Right lobe of liver (tissue), 6 donors: ENCODE data around the gene CACNB1. TPM values are rescaled to one million over a fixed set of nuclear protein-coding genes. Genes with fewer than 3 reads are reported as not detected.

Source experiments
- ATAC-seq, 4 donors: fragments of 200-7000 bp; cut with Tn5 transposase; one replicate each; pipeline ENCODE4 v1.9.1; 2020; ENCODE audit warnings: mild to moderate bottlenecking in 4 of 4, moderate library complexity in 4 of 4
- DNase-seq, 3 donors: peaks; one replicate each; pipeline ENCODE4 v3.0.0-alpha.2; 2020
- H3K27ac ChIP-seq, 3 donors: fragments of 200-600 bp; one replicate each; pipeline ENCODE4 v1.8.0; 2022
- H3K27me3 ChIP-seq, 2 donors: fragments of 200-600 bp; one replicate each; pipeline ENCODE4 v1.8.0; 2022
- H3K36me3 ChIP-seq, 4 donors: fragments of 200-600 bp; sonication (generic) in 1 of 4; one replicate each; pipeline versions ENCODE4 v1.5.1 to v1.8.0; 2017 to 2022; ENCODE audit warnings: control low read depth in 1 of 4
- H3K4me1 ChIP-seq, 4 donors: fragments of 200-600 bp; sonication (generic) in 1 of 4; one replicate each; pipeline versions ENCODE4 v1.5.1 to v1.8.0; 2017 to 2022; ENCODE audit warnings: control low read depth in 1 of 4
- H3K4me3 ChIP-seq, 3 donors: fragments of 200-600 bp; one replicate each; pipeline ENCODE4 v1.8.0; 2022
- H3K9me3 ChIP-seq, 4 donors: fragments of 200-600 bp; sonication (generic) in 1 of 4; one replicate each; pipeline versions ENCODE4 v1.5.1 to v1.8.0; 2017 to 2022; ENCODE audit warnings: control low read depth in 1 of 4
- CTCF ChIP-seq, 4 donors: fragments of 200-600 bp in 3 of 4; fragments of 450-650 bp in 1 of 4; IDR thresholded peaks; one replicate each; pipeline versions ENCODE4 v1.5.1 to v1.8.0; 2016 to 2022; ENCODE audit warnings: antibody characterized with exemption in 4 of 4, mild to moderate bottlenecking in 2 of 4
- POLR2A ChIP-seq: fragments of 450-650 bp; IDR thresholded peaks from one replicate; pipeline ENCODE4 v1.6.1; 2017; ENCODE audit warnings: antibody characterized with exemption, mild to moderate bottlenecking
- WGBS: methylation state at CpG from one replicate; pipeline ENCODE4 v1.1.6; 2018; ENCODE audit warnings: low coverage, low lambda C conversion rate; ENCODE audit not compliant: insufficient coverage; ENCODE audit errors: missing lambda C conversion rate; 5-methylcytosine and 5-hydroxymethylcytosine counted together
- intact Hi-C, 2 donors: fragments of 100-400 bp; cut with DNase I; formaldehyde crosslinking; loops; one replicate each; pipeline versions ENCODE4 v1.11.2 to v1.14.1; 2022
- total RNA-seq, 6 experiments: library from RNA; depleted of rRNA in 2 of 6; stranded (reverse); fragments of >200 nt in 2 of 6; fragmentation: NEBNext Ultra II Directional in 3 of 6; extraction: Animal tissue kit (Norgen Biotek cat#: 25700) in 3 of 6; gene quantifications; one replicate each; pipeline versions ENCODE4 v1.1.0 to v1.2.4, GENCODE V29; 2016 to 2023
- donor health status: DM: no; HTN: yes; CAD: no.
- donor health status: DM: no; HTN: no; CAD: no.
- donor health status: DM: no; HTN: no; CAD: no.
- donor health status: DM: no; HTN: yes; CAD: no.
- donor health status: DM: no; HTN: yes; CAD: no.

Gene CACNB1
- total RNA-seq, 6 experiments from 2014 or later, result 0.18 to 1.3 (median 0.27) TPM; not detected in 1

DNA sequence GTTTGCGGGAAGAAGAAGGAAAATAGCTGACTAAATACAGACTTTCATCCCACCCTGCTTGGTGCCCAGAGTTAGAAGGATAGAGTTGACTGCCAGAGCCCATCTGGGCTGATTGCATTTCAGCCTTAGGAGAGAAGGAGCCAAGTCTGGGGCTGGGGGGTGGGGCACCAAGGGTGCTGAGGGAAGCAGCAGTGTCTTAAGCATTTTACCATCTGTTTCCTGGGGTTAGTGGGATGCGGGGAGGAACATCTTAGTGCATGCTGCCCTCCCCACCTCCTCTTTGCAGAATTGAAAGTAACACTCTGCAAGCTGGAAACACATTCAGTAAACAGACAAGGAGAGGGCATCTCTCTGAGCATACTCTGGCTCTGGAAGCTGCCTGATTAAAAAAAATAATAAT, 30.0 kb downstream of the CACNB1 start:
- intact Hi-C loops, result no loop called here

GRCh38 chr17:39166437-39167335, 30.8 kb downstream of the CACNB1 start:
- WGBS, result 50% methylated on average over 7 of the region's 7 CpGs
- no peak for ATAC-seq
- H3K9me3 ChIP-seq, result no peaks in the 10 kb centered on the region

More for the DNA sequence above, 30.0 kb downstream of the CACNB1 start:
- H3K36me3 ChIP-seq, result no peaks in the 10 kb centered on the region
- TF ChIP-seq POLR2A, result no peak
- TF ChIP-seq CTCF (IDR thresholded peaks at IDR 0.05), result no peak
- no peaks in the 10 kb centered on the region for H3K27me3 ChIP-seq
- WGBS, result 34% methylated on average over 2 of the region's 2 CpGs
- no peaks in the 10 kb centered on the region for H3K9me3 ChIP-seq
- no peak overlapping the region for H3K4me3 ChIP-seq
- peaks cover 0 to 4% (median 0%) of the 10 kb centered on the region in 4 donors for H3K4me1 ChIP-seq
- H3K27ac ChIP-seq, result no peak overlapping the region
- peak in 2 of 4 donors; percentile 15 to 21 for ATAC-seq
- DNase-seq, result no peak

GRCh38 chr17:39165841-39166349, 31.6 kb downstream of the CACNB1 start, which contains the start of gene ARL5C:
Gene ARL5C, minus strand, starts transcription at chr17:39166161. Its CDS starts 401 bp downstream, at chr17:39165760.
- Histone ChIP-seq H3K4me1 (peaks cover 0 to 4% (median 0%) of the 10 kb centered on the region in 4 donors), H3K36me3 (no peaks in the 10 kb centered on the region), H3K27me3 (no peaks in the 10 kb centered on the region), H3K4me3 (peak within 1 kb of the TSS; percentile 29 to 38 (median 37)), H3K9me3 (no peaks in the 10 kb centered on the region), H3K27ac (no peak within 1 kb of the TSS)
- intact Hi-C loops, result no loop called here
- TF ChIP-seq POLR2A, result no peak
- no peak for TF ChIP-seq CTCF (IDR thresholded peaks at IDR 0.05)
- 48% methylated on average over 5 of the region's 17 CpGs for WGBS
- ATAC-seq, result no peak
- no peak for DNase-seq

More at GRCh38 chr17:39166437-39167335, 30.8 kb downstream of the CACNB1 start:
- Histone ChIP-seq H3K4me1 (peaks cover 0 to 4% (median 0%) of the 10 kb centered on the region in 4 donors), H3K36me3 (no peaks in the 10 kb centered on the region), H3K27ac (no peak overlapping the region), H3K27me3 (no peaks in the 10 kb centered on the region), H3K4me3 (no peak overlapping the region)
- no peak for DNase-seq
- no peak for TF ChIP-seq POLR2A
- intact Hi-C loops, result no loop called here

DNA sequence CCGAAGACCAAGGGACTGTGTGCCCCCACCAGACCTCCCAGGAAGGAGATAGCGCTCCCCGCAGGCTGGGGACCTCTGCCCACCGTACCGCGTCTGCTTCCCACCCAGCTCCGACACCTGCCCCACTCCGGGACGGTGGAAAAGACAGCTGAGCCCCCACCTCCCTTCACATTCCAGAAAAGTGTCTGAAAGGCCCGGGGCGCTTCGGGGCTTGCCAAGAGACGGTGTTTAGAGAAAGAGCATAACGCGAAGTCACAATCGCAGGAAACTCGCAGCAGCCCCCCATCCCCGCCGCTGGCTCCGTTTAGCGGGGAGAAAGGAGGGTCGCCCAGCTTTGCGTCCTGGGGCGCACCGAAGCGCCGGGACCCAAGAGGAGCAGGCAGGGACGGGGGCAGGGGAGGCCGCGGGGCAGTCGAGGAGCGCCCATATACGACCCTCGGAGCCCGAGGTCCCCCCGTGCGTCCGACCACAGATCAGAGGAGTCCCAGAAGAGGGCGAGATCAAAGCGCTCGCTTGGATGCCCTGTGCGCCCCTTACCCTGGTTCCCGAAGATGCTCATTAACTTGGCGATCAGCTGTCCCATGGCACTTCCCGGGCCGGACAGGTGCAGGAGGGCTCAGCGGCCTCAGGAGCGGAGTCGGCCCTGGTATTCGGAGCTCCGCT, 32.2 kb downstream of the CACNB1 start:
- H3K27ac ChIP-seq, result no peak overlapping the region

More for the DNA sequence above, 32.2 kb downstream of the CACNB1 start:
- H3K36me3 ChIP-seq, result no peaks in the 10 kb centered on the region
- no peak for DNase-seq
- TF ChIP-seq CTCF (IDR thresholded peaks at IDR 0.05) (no peak), POLR2A (no peak)
- no peaks in the 10 kb centered on the region for H3K9me3 ChIP-seq
- H3K4me1 ChIP-seq, result peaks cover 0 to 4% (median 0%) of the 10 kb centered on the region in 4 donors
- H3K27me3 ChIP-seq, result no peaks in the 10 kb centered on the region
- ATAC-seq, result no peak
- peak overlapping the region; percentile 29 to 38 (median 37) for H3K4me3 ChIP-seq
- WGBS, result 9% methylated on average over 4 of the region's 51 CpGs
- intact Hi-C loops, result no loop called here
